Right renal pelvis (tissue), 4 donors: Measurements from ENCODE around the gene F2RL1. TPM values are rescaled to one million over a fixed set of nuclear protein-coding genes. Genes with fewer than 3 reads are reported as not detected.

Experiments
- polyA plus RNA-seq, 4 donors: library from polyadenylated mRNA; unstranded; fragments of 120-200 nt; gene quantifications; one replicate each; pipeline ENCODE4 v1.2.1, GENCODE V29; 2013; ENCODE audit not compliant: insufficient read length in 4 of 4

Gene F2RL1
- polyA plus RNA-seq, 4 donors, result 37.8 to 44.5 (median 40.6) TPM

Other genes with a start within 250 kb of the F2RL1 start
- under 1 TPM; 0.35 to 0.73 (median 0.50) TPM for gene F2RL2, start 195.6 kb upstream of the F2RL1 start, polyA plus RNA-seq
- 10 to 100 TPM; 63.0 to 81.5 (median 74.2) TPM for gene F2R, start 102.9 kb upstream of the F2RL1 start, polyA plus RNA-seq
- gene S100Z, start 31.0 kb downstream of the F2RL1 start, polyA plus RNA-seq, result under 1 TPM in 2 of 4 donors, not detected in 2; 0.10 to 0.41 TPM
- 10 to 100 TPM; 23.9 to 28.8 (median 27.1) TPM for gene CRHBP, start 134.0 kb downstream of the F2RL1 start, polyA plus RNA-seq
- 10 to 100 TPM; 31.0 to 38.6 (median 36.8) TPM for gene AGGF1, start 211.4 kb downstream of the F2RL1 start, polyA plus RNA-seq